GM12892 (cell line): ENCODE results near the gene ZNF423.

ENCODE experiments used
- DNase-seq: peaks from one replicate; pipeline ENCODE4 v3.0.0; 2011; ENCODE audit not compliant: insufficient read length
- FAIRE-seq: peaks from 2 replicates; lab custom pipeline; 2011; peaks lifted over from hg19 to GRCh38; lab: Jason Lieb, UNC
- POLR2A ChIP-seq: IDR thresholded peaks from 2 replicates; pipeline ENCODE4 v1.6.1; 2011; ENCODE audit warnings: low read depth, low read length, control low read depth
- POLR2AphosphoS5 ChIP-seq: IDR thresholded peaks from 2 replicates; pipeline ENCODE4 v1.6.1; 2011; ENCODE audit warnings: low read depth, low read length, control low read depth
- TAF1 ChIP-seq: IDR thresholded peaks from 2 replicates; pipeline ENCODE4 v1.6.1; 2011; ENCODE audit warnings: low read depth, mild to moderate bottlenecking, control low read depth, low read length, borderline replicate concordance

Gene ZNF423

DNA sequence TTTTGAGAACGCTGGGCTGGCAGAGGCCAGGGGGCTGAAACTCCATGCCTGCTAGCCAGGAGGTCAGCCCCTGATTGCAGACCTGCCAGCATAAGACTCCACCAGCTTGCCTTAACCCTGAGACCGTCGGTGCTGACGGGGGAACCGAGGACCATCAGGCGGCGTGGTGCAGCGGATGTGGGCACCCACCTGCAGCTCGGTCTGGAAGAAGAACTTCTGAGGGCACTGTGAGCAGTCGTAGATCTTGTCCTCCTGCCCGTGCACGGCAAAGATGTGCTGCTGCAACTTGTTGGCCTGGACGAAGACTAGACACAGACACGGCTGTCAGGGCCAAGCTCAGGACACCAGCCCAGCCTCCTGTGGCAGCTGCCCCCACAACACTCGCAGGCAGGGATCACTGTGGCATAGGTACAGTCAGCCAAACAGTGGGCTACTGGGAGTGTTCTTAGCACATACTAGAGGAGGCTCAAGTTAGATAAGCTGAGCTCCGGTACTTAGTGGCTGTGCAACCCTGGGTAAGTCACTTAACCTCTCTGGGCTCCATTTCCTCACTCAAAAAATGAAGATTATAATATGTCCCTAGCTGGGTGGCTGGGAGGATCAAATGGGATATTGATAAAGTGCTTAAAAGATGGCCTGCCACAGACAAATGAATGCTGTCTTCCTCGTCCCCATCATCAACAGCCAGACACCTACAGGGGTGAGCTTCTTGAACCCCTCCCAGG is 332.3 kb downstream of the ZNF423 start:
- FAIRE-seq = no peak
- TF ChIP-seq POLR2AphosphoS5 = no peak
- TF ChIP-seq TAF1 = no peak
- TF ChIP-seq POLR2A = no peak

GRCh38 chr16:49521734-49522325 is 334.1 kb downstream of the ZNF423 start:
- TF ChIP-seq POLR2A (no peak), TAF1 (no peak), POLR2AphosphoS5 (no peak)
- DNase-seq (no peak), FAIRE-seq (no peak)

More for the DNA sequence above, 332.3 kb downstream of the ZNF423 start:
- DNase-seq = no peak

GRCh38 chr16:49520492-49521038 is 335.3 kb downstream of the ZNF423 start:
- DNase-seq (no peak), FAIRE-seq (no peak)
- TF ChIP-seq TAF1 (no peak), POLR2AphosphoS5 (no peak), POLR2A (no peak)

GRCh38 chr16:49519741-49520140 is 336.2 kb downstream of the ZNF423 start:
- no peak for FAIRE-seq
- TF ChIP-seq POLR2AphosphoS5 (no peak), POLR2A (no peak)

GRCh38 chr16:49519008-49519656 is 336.8 kb downstream of the ZNF423 start:
- TF ChIP-seq TAF1 = no peak
- no peak for TF ChIP-seq POLR2A
- TF ChIP-seq POLR2AphosphoS5 = no peak
- DNase-seq (no peak), FAIRE-seq (no peak)

More at GRCh38 chr16:49519741-49520140, 336.2 kb downstream of the ZNF423 start:
- DNase-seq = no peak

DNA sequence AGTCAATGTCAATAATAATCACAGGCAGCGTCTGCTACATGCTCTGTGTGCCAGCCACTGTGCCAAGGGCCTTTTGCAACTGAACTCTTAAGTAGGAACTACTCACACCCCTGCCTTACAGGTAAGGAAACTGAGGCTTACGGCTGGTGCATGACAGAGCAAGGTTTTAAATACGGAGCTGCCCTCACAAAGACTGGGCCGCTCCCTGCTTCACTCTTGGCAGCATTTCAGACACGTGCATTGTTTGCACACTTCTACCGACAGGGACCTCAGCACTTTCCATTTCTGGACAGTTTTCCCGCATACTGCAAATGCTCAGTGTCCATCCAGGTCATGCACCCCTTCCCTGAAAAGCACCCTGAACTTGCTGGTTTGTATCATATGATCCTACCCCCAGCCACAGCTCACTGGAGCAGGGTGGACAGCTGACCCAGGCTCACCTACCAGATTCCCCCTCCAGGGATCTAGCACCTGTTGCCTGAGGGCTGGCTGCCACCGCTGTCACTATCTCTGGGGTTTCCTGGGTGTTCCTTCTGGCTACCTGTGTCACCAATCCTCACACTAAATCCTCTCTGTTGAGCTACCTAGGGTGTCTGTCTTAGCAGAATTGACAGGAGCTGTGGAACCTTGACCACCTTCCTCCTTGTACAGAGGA is 339.4 kb downstream of the ZNF423 start:
- DNase-seq = no peak
- no peak for TF ChIP-seq POLR2A
- no peak for TF ChIP-seq TAF1
- TF ChIP-seq POLR2AphosphoS5 = no peak
- FAIRE-seq = no peak

DNA sequence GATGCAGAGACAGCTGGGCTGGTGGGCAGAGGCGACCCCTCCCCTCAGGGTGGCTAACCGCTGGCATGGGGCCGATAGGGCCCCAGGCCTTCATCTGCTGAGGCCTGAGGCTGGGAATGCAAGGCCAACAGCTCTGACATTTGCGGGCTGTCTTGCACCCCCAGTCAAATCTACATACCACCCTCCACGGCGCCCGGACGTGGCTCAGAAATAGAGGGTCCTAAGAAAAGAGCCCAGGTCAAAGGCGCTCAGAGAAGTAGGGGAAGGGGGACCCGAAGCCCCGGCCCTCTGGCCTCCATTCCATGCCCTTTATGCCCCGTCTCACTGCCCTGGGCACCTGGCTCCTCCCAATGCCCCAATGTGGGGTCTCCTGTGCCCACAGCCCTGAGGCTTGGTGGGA is 340.1 kb downstream of the ZNF423 start:
- FAIRE-seq (no peak), DNase-seq (no peak)
- TF ChIP-seq TAF1 (no peak), POLR2AphosphoS5 (no peak), POLR2A (no peak)

DNA sequence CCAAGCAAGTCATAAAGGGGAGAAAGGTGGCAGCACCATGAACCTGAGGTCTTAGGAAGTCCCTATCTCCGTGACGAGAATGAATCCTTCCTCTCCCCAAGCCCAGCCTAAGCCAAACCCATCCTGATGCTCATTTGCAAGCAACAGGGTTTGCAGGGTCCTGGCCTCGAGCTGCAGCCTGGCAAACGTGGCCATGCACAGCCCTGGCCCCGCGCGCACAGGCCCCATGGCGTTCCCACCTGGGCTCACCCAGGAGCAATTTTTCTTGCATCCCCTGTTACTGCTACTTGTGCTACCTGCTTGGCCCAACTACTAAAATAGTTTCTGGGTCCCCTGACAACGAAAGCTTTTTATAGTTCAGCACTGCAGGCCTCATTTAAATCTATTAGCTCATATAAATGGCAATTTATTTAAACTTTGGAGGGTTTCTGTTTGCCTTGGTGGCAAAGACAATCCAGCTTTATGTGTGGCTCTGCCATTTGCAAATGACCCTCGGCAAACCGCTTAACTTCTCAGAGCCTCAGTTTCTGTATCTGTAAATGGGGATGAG is 340.8 kb downstream of the ZNF423 start:
- DNase-seq = no peak
- FAIRE-seq = no peak
- no peak for TF ChIP-seq TAF1
- TF ChIP-seq POLR2A = no peak
- TF ChIP-seq POLR2AphosphoS5 = no peak

DNA sequence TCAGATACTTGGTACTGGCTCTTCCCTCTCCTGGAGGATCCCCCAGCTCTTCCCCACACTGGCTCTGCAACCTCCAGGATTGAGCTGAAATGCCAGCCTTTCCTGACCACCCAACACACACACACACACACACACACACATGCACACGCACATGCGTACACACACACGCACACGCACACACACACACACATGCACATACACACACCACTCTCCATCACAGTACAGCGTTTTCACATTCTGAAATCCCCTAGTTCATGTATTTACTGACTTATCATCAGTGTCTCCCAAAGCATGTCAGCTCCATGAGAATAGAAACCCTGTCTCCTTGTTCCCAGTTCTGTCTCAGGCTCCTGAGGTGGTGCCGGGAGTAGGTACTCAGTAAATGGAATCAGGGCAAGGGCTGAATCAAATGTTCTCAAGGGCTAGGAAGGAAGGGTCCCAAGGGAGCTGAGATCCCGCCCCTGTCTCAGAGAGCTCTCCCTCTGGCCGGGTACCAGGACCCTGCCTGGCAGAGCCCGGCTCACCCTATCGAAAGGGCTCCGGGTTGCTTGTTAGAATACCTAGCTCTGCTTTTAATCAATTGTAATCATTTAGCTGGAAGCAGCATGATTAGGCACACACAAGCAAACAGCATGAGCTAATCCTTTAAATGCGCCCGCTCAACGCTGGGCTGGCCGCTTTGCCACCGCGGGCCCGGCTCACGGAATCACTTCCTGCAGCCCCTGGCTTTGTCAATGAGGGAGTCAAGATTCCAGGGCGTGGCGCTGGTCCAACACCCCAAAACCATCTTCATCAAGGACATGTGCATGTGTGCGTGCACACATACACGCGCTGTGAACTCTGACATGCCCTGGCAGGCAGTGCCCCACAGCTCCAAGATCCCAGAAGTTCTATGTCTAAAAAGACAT is 341.6 kb downstream of the ZNF423 start:
- FAIRE-seq (no peak), DNase-seq (no peak)

DNA sequence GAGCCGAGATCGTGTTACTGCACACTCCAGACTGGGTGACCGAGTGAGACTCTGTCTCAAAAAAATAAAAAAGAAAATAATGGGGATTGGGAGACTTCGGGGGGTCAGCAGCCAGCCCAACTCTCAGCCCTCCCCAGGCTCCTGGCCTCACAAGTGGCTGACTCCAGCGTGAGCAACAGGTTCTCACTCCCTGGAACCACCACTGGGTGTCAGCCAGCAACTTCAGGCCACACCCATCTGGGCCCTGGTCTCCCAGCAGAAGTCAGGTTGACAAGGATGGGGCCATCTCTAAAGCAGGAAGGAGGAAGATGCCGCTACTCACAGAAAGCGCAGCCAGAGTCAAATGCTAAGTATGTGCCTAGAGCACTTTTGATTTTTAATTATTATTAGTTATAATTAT is 342.9 kb downstream of the ZNF423 start:
- DNase-seq (no peak), FAIRE-seq (no peak)
- TF ChIP-seq POLR2A (no peak), TAF1 (no peak), POLR2AphosphoS5 (no peak)

More for the DNA sequence above, 341.6 kb downstream of the ZNF423 start:
- TF ChIP-seq POLR2AphosphoS5 (no peak), TAF1 (no peak), POLR2A (no peak)
